Keratinocyte (primary cell): ENCODE results near the gene SPOP. TPM values are rescaled to one million over a fixed set of nuclear protein-coding genes. Genes with fewer than 3 reads are reported as not detected.

ENCODE experiments used
- DNase-seq: peaks from one replicate; pipeline ENCODE4 v3.0.0-alpha.2; 2011; ENCODE audit warnings: low read depth, missing footprints, low spot score
- FAIRE-seq: peaks from 2 replicates; lab custom pipeline; 2011; peaks lifted over from hg19 to GRCh38; lab: Jason Lieb, UNC
- H2AFZ ChIP-seq: 2 replicates; pipeline ENCODE4 v1.6.0; 2012; ENCODE audit warnings: low read length, control low read depth, inconsistent platforms; ENCODE audit not compliant: control insufficient read depth
- H3K27ac ChIP-seq: 2 replicates; pipeline ENCODE4 v1.5.1; 2011; ENCODE audit warnings: low read length; ENCODE audit not compliant: control insufficient read depth, insufficient read depth
- H3K27me3 ChIP-seq: 3 replicates; pipeline ENCODE4 v1.6.0; 2011; ENCODE audit warnings: low read length; ENCODE audit not compliant: control insufficient read depth, insufficient read depth; ENCODE audit errors: extremely low read depth
- H3K36me3 ChIP-seq, 2 experiments: 2 replicates in 1 of 2; 3 replicates in 1 of 2; pipeline ENCODE4 v1.5.1; 2011; ENCODE audit warnings: low read length in 2 of 2, mild to moderate bottlenecking in 1 of 2; ENCODE audit not compliant: control insufficient read depth in 2 of 2, insufficient read depth in 2 of 2; ENCODE audit errors: extremely low read depth in 1 of 2
- H3K4me1 ChIP-seq: 3 replicates; pipeline ENCODE4 v1.5.1; 2011; ENCODE audit warnings: low read length; ENCODE audit not compliant: control insufficient read depth, insufficient read depth; ENCODE audit errors: extremely low read depth
- H3K4me2 ChIP-seq: 3 replicates; pipeline ENCODE4 v1.6.0; 2011; ENCODE audit warnings: low read depth, low read length; ENCODE audit not compliant: control insufficient read depth, insufficient read depth; ENCODE audit errors: extremely low read depth
- H3K4me3 ChIP-seq, 3 experiments: fragments of 200-600 bp in 1 of 3; sonication (generic) in 1 of 3; 2 replicates in 2 of 3; 3 replicates in 1 of 3; pipeline ENCODE4 v1.5.1; 2011 to 2016; ENCODE audit warnings: low read length in 3 of 3, mild to moderate bottlenecking in 3 of 3, control low read depth in 2 of 3, inconsistent platforms in 1 of 3, low read depth in 1 of 3, mixed read lengths in 1 of 3, mixed run types in 1 of 3, moderate library complexity in 1 of 3; ENCODE audit not compliant: control insufficient read depth in 2 of 3, insufficient read depth in 2 of 3; ENCODE audit errors: extremely low read depth in 1 of 3
- H3K79me2 ChIP-seq: 2 replicates; pipeline ENCODE4 v1.6.0; 2012; ENCODE audit warnings: low read length; ENCODE audit not compliant: control insufficient read depth, insufficient read depth
- H3K9ac ChIP-seq: 3 replicates; pipeline ENCODE4 v1.6.0; 2011; ENCODE audit warnings: low read length; ENCODE audit not compliant: control insufficient read depth, insufficient read depth; ENCODE audit errors: extremely low read depth
- H3K9me1 ChIP-seq: 3 replicates; pipeline ENCODE4 v1.6.0; 2011; ENCODE audit warnings: low read length; ENCODE audit not compliant: control insufficient read depth, insufficient read depth; ENCODE audit errors: extremely low read depth
- H3K9me3 ChIP-seq: 2 replicates; pipeline ENCODE4 v1.5.1; 2012; ENCODE audit warnings: low read depth, low read length; ENCODE audit not compliant: control insufficient read depth
- H4K20me1 ChIP-seq: 3 replicates; pipeline ENCODE4 v1.6.0; 2011; ENCODE audit warnings: low read length; ENCODE audit not compliant: control insufficient read depth, insufficient read depth; ENCODE audit errors: extremely low read depth
- CTCF ChIP-seq, 3 experiments: IDR thresholded peaks in 1 of 3; conservative IDR thresholded peaks in 1 of 3; optimal IDR thresholded peaks in 1 of 3; 2 replicates in 2 of 3; 3 replicates in 1 of 3; pipeline versions ENCODE3 to v1.5.1; 2011; ENCODE audit warnings: low read length in 3 of 3, mild to moderate bottlenecking in 3 of 3, moderate library complexity in 2 of 3, control low read depth in 1 of 3, inconsistent platforms in 1 of 3; ENCODE audit not compliant: insufficient read depth in 2 of 3; ENCODE audit errors: extremely low read depth in 1 of 3
- EZH2 ChIP-seq: IDR thresholded peaks from one replicate; pipeline ENCODE4 v1.6.1; 2012; ENCODE audit warnings: inconsistent platforms, mild to moderate bottlenecking, low read length, moderate library complexity
- dilution Hi-C: fragments of 300-500 bp; cut with MboI; formaldehyde crosslinking; loops from one replicate; pipeline ENCODE4 v1.7.0; 2020; ENCODE audit warnings: low sequenced_read_pairs; ENCODE audit not compliant: extremely low pct_ligation_motif_present
- polyA plus RNA-seq, 5 experiments: library from polyadenylated mRNA; depleted of rRNA in 3 of 5; stranded (reverse) in 3 of 5; stranded (forward) in 1 of 5; unstranded in 1 of 5; fragments of >200 nt; gene quantifications; 1 replicate in 1 of 5; 2 replicates in 3 of 5; 3 replicates in 1 of 5; pipeline versions ENCODE4 v1.2.1 to v1.2.3, GENCODE V29; 2011 to 2012; ENCODE audit warnings: missing spikeins in 2 of 5, low read depth in 1 of 5, low replicate concordance in 1 of 5

SPOP gene
- polyA plus RNA-seq, 1 donor (not counting 4 experiments of a cell fraction or from before 2014, with no cell fraction given): 27.5 TPM

- no peaks in the 10 kb centered on the region for H3K4me1 ChIP-seq
- H3K9me1 ChIP-seq: no peaks in the 10 kb centered on the region
- dilution Hi-C loops: no loop called here
- FAIRE-seq (no peak), DNase-seq (no peak)
- no peak overlapping the region for H3K4me3 ChIP-seq
- H3K36me3 ChIP-seq: peaks cover 15 to 24% of the 10 kb centered on the region in 2 experiments
- H3K9ac ChIP-seq: no peak overlapping the region
- H4K20me1 ChIP-seq: no peaks in the 10 kb centered on the region
- no peak overlapping the region for H3K27ac ChIP-seq
- no peaks in the 10 kb centered on the region for H3K9me3 ChIP-seq
- no peak overlapping the region for H2AFZ ChIP-seq
- TF ChIP-seq EZH2 (no peak), CTCF (optimal IDR thresholded peaks at IDR 0.05 in 1 of 3, IDR thresholded peaks at IDR 0.05 in 1 of 3, conservative IDR thresholded peaks at IDR 0.05 in 1 of 3; ENCODE audit: extremely low read depth in 1 of 3, insufficient read depth in 2 of 3, low read length in 3 of 3) (no peak)
- H3K79me2 ChIP-seq: no peaks in the 10 kb centered on the region
- no peaks in the 10 kb centered on the region for H3K27me3 ChIP-seq
- no peak overlapping the region for H3K4me2 ChIP-seq
Observed at GRCh38 chr17:49698005-49698404, 20.1 kb upstream of the SPOP start.

- H3K27ac ChIP-seq: no peak overlapping the region
- H3K79me2 ChIP-seq: no peaks in the 10 kb centered on the region
- dilution Hi-C loops: no loop called here
- no peaks in the 10 kb centered on the region for H4K20me1 ChIP-seq
- no peak overlapping the region for H2AFZ ChIP-seq
- H3K4me2 ChIP-seq: no peak overlapping the region
- no peak overlapping the region for H3K4me3 ChIP-seq
- no peak overlapping the region for H3K9ac ChIP-seq
- H3K9me1 ChIP-seq: no peaks in the 10 kb centered on the region
- H3K9me3 ChIP-seq: no peaks in the 10 kb centered on the region
- TF ChIP-seq EZH2 (no peak), CTCF (optimal IDR thresholded peaks at IDR 0.05 in 1 of 3, IDR thresholded peaks at IDR 0.05 in 1 of 3, conservative IDR thresholded peaks at IDR 0.05 in 1 of 3; ENCODE audit: extremely low read depth in 1 of 3, insufficient read depth in 2 of 3, low read length in 3 of 3) (no peak)
- peaks cover 7 to 17% of the 10 kb centered on the region in 2 experiments for H3K36me3 ChIP-seq
- H3K4me1 ChIP-seq: no peaks in the 10 kb centered on the region
- H3K27me3 ChIP-seq: peaks cover 5% of the 10 kb centered on the region
- FAIRE-seq (no peak), DNase-seq (no peak)
Observed at GRCh38 chr17:49696233-49696761, 18.4 kb upstream of the SPOP start.
